Neutrophil (primary cell): ENCODE data around the gene IL4.

Experiments used
- H3K27ac ChIP-seq: fragments of 200-600 bp; sonication (generic); 2 replicates; pipeline ENCODE4 v1.5.1; 2016; ENCODE audit warnings: mild to moderate bottlenecking, moderate library complexity
- H3K27me3 ChIP-seq: fragments of 200-600 bp; sonication (generic); 2 replicates; pipeline ENCODE4 v1.6.0; 2016; ENCODE audit warnings: mild to moderate bottlenecking
- H3K36me3 ChIP-seq: fragments of 200-600 bp; sonication (generic); 2 replicates; pipeline ENCODE4 v1.5.1; 2017
- H3K4me1 ChIP-seq, 2 experiments: fragments of 200-600 bp in 1 of 2; sonication (generic) in 1 of 2; 1 replicate in 1 of 2; 2 replicates in 1 of 2; pipeline versions ENCODE4 v1.5.1 to v1.6.1; 2013 to 2016; ENCODE audit warnings: low read depth in 1 of 2, low read length in 1 of 2, mild to moderate bottlenecking in 1 of 2, moderate library complexity in 1 of 2; ENCODE audit not compliant: control insufficient read depth in 1 of 2, insufficient read depth in 1 of 2
- H3K4me3 ChIP-seq, 2 experiments: fragments of 200-600 bp in 1 of 2; sonication (generic) in 1 of 2; 1 replicate in 1 of 2; 2 replicates in 1 of 2; pipeline ENCODE4 v1.5.1; 2013 to 2016; ENCODE audit warnings: low read depth in 1 of 2, low read length in 1 of 2, mild to moderate bottlenecking in 1 of 2, moderate library complexity in 1 of 2
- H3K9me3 ChIP-seq: fragments of 200-600 bp; sonication (generic); 2 replicates; pipeline ENCODE4 v1.5.1; 2016
- TF ChIP-seq, protein P1 (sequence below): fragments of 200-600 bp; sonication (generic); IDR thresholded peaks from 2 replicates; pipeline ENCODE4 v1.5.1; 2016; ENCODE audit warnings: antibody characterized with exemption

The IL4 gene

DNA sequence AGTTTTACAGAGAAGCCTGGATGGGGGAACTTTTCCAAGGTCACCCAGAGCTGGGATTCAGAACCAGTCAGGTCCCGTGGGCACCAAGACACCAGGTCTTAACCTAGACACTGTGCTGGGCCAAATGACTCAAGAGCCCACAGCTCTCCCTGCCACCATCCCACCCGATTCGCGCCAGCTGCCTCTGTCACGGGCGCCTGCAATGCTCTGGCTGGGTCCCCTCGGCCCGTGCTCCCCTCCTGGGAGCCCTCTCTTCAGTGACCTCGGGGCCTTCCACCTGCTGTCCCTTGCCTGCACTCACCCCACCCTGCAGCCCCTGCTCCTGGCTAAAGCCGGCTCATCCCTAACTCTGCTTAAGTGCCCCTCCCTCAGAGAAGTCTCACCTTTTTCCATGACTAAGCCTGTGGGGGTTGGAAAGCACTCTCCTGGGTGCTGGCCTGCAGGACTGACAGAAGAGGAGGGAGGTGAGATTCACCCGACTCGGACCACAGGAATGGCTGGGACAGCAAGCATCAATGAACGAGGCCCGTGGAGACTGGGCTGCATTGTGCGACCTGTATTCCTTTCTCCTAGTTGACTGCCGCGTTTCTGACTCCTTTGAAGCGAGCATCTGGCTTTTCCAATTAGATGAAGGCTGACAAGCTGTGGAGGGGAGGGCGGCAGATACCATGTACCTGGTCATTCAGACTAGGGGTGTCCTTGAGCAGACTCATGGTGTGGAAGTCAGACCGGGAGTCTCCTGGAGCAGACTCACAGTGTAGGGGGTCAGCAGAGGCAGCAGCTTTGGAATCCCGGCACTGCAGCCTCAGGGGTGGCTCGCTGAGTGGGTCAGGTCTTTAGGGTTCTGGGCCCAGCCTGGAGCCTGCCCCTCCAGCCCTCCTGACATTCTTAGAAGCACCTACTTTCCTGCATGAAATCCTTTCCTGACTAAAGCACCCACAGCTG lies 5.8 kb upstream of the IL4 start:
- TF ChIP-seq, protein P1, sequence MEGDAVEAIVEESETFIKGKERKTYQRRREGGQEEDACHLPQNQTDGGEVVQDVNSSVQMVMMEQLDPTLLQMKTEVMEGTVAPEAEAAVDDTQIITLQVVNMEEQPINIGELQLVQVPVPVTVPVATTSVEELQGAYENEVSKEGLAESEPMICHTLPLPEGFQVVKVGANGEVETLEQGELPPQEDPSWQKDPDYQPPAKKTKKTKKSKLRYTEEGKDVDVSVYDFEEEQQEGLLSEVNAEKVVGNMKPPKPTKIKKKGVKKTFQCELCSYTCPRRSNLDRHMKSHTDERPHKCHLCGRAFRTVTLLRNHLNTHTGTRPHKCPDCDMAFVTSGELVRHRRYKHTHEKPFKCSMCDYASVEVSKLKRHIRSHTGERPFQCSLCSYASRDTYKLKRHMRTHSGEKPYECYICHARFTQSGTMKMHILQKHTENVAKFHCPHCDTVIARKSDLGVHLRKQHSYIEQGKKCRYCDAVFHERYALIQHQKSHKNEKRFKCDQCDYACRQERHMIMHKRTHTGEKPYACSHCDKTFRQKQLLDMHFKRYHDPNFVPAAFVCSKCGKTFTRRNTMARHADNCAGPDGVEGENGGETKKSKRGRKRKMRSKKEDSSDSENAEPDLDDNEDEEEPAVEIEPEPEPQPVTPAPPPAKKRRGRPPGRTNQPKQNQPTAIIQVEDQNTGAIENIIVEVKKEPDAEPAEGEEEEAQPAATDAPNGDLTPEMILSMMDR = no peak
- Histone ChIP-seq H3K36me3 (no peaks in the 10 kb centered on the region), H3K4me1 (no peaks in the 10 kb centered on the region), H3K27ac (no peak overlapping the region), H3K27me3 (no peaks in the 10 kb centered on the region), H3K9me3 (no peaks in the 10 kb centered on the region), H3K4me3 (no peak overlapping the region)

DNA sequence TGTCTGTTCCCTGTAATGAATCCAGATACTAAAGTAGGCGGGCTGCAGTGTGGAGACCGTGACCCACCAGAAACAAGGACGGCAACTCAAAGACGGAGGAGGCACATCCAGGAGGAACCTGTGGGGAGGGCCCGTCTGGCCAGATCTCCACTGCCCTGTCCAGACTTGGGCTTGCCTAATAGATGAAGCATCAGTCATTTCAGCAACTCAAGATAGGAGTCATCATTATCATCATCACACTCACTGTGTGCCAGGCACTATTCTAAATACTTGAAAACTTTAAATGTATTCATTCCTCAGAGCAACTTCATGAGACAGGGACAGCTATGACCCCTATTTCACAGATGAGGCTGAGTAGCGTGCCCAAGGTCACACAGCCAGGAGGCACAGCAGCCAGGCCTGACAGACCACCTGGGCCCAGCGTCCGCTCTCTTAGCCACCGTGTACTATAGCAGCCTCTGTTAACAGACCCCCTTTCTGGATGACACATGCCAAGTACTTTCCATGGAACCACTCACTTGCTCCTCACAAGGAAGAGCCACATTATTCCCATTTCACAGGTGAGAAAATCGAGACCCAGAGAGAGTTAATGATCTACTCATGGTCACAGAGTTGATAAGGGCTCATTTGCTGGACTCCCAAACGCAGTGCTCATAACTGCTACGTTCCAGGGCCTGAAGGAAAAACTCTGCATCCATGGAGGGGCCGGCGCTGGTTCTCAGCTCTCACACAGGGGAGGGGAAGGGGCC lies 4.9 kb upstream of the IL4 start:
- Histone ChIP-seq H3K27me3 (no peaks in the 10 kb centered on the region), H3K4me1 (no peaks in the 10 kb centered on the region), H3K27ac (no peak overlapping the region), H3K9me3 (no peaks in the 10 kb centered on the region), H3K36me3 (no peaks in the 10 kb centered on the region), H3K4me3 (no peak overlapping the region)
- TF ChIP-seq, protein P1 = no peak

DNA sequence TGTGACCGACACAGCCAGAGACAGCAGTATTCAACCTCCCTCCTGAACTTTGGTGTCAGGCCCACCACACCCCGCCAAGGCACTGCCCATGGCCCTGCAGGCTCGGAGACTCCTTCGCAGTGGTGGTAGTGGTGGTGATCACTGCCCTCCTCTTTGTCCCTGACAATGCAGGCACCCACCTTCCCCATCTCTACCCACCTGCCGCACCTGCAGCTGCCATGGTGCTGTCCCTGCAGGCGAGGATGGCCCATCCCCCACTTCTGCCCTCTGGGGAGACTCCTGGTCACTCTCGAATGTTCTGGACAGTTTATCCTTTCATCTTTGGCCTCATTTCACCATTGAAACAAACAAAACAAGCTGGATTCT lies 4.4 kb upstream of the IL4 start:
- TF ChIP-seq, protein P1 = no peak
- no peak overlapping the region for H3K4me3 ChIP-seq
- no peaks in the 10 kb centered on the region for H3K9me3 ChIP-seq
- H3K27ac ChIP-seq = no peak overlapping the region
- H3K4me1 ChIP-seq = no peaks in the 10 kb centered on the region
- H3K27me3 ChIP-seq = no peaks in the 10 kb centered on the region
- H3K36me3 ChIP-seq = no peaks in the 10 kb centered on the region

DNA sequence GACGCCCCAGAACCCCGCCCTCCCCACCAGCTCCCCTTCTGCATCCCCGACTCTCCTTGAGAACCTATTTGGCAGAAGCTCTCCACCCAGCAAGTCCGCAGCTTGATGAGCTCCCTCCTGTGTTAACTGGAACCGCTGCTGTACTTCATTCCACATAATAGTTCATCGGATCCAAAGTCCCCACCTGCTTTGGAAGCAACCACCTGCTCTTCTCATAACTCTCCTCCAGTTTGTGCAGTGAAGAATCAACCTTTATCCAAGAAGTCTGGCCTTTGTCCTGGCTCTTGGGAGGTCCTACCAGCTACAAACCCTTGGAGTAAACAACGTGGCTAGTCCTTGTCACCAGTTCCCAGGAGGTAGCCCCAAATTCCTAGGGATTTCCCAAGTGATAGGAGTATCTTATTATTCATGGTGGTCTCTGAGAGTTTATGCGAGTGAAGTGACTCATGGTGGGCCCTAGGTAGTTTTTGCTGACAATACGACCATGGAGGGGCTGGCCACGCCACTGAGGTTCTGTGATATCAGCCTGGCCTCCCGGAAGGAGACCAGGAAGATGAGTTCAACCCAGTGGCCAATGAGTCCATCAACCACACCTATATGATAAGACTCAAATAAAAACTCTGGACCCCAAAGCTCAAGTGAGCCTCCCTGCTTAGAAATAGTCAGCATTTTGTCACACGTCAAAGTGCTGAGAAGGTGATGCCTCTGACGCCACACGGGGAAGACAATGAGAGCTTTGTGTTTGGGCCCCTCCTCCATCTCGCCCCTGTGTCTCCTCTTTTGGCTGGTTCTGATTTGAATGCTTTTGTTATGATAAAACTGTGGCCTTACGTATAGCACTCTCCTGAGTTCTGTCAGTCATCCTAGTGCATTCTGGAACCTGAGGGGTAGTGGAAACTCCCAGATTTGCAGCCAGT lies 3.6 kb upstream of the IL4 start:
- Histone ChIP-seq H3K36me3 (no peaks in the 10 kb centered on the region), H3K4me3 (no peak overlapping the region), H3K27me3 (no peaks in the 10 kb centered on the region), H3K27ac (no peak overlapping the region), H3K9me3 (no peaks in the 10 kb centered on the region), H3K4me1 (no peaks in the 10 kb centered on the region)
- TF ChIP-seq, protein P1 = no peak

DNA sequence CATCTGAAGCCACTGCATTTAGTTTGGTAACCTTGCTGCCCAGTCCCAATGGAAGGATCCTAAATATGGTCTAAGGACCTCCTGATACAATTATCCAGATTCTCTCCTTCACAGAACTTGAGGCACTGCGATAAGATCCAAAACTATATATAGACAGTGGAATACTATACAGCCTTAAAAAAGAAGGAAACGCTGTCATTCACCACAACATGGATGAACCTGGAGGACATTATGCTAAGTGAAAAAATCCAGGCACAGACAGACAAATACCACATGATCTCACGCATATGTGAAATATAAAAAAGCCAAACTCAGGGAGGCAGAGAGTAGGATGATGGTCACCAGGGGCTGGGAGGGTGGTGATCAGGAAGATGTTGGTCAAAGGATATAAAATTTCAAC lies 2.8 kb upstream of the IL4 start:
- H3K27ac ChIP-seq = no peak overlapping the region
- H3K9me3 ChIP-seq = no peaks in the 10 kb centered on the region
- H3K36me3 ChIP-seq = no peaks in the 10 kb centered on the region
- no peaks in the 10 kb centered on the region for H3K27me3 ChIP-seq
- TF ChIP-seq, protein P1 = no peak
- H3K4me1 ChIP-seq = no peaks in the 10 kb centered on the region
- no peak overlapping the region for H3K4me3 ChIP-seq
